ENCODE results near the gene TASP1. TPM values are rescaled to one million over a fixed set of nuclear protein-coding genes. Genes with fewer than 3 reads are reported as not detected.

TASP1 gene
- total and polyA plus RNA-seq, 4 donors = 2.5 to 10.0 (median 4.7) TPM

DNA sequence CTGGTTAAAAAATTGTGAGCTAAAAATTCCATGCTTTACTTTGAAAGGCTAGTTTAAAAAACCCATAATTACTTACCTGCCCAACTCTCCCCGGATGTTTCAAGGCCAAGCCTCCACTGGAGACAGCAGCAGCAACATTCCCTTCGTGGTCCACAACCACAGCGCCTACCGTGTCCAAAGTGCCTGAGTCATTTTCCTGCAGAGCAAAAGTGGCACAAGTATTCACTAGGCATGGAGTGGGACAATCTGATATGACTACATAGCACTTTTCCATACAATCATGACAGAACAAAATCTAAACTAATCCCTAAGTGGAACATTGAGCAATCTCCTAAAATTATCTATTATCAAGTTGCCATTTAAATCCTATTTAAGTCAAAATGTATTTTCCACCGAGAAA is 104.8 kb downstream of the TASP1 start (continued):
- TF ChIP-seq, protein P1, sequence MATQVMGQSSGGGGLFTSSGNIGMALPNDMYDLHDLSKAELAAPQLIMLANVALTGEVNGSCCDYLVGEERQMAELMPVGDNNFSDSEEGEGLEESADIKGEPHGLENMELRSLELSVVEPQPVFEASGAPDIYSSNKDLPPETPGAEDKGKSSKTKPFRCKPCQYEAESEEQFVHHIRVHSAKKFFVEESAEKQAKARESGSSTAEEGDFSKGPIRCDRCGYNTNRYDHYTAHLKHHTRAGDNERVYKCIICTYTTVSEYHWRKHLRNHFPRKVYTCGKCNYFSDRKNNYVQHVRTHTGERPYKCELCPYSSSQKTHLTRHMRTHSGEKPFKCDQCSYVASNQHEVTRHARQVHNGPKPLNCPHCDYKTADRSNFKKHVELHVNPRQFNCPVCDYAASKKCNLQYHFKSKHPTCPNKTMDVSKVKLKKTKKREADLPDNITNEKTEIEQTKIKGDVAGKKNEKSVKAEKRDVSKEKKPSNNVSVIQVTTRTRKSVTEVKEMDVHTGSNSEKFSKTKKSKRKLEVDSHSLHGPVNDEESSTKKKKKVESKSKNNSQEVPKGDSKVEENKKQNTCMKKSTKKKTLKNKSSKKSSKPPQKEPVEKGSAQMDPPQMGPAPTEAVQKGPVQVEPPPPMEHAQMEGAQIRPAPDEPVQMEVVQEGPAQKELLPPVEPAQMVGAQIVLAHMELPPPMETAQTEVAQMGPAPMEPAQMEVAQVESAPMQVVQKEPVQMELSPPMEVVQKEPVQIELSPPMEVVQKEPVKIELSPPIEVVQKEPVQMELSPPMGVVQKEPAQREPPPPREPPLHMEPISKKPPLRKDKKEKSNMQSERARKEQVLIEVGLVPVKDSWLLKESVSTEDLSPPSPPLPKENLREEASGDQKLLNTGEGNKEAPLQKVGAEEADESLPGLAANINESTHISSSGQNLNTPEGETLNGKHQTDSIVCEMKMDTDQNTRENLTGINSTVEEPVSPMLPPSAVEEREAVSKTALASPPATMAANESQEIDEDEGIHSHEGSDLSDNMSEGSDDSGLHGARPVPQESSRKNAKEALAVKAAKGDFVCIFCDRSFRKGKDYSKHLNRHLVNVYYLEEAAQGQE (IDR thresholded peaks at IDR 0.05) = no peak
- no peak for TF ChIP-seq FOXA1 (IDR thresholded peaks at IDR 0.05)

DNA sequence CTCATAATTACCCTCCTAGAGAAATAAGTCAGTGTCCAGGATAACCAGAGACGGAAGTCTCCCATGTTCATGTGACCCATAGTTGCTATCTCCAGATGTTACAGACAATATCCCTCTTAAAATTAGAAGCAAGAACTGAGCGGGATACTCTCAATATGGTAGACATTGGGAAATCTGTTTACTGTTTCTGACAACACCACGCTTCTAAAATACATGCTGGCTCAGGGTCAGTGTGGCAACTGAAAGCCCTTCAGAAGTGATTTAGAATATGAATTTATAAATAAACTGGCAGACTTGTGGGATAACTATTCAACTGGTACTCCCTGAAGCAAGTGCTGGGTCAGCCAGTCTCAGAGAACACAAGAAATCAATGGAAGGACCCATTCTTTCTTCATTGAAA is 108.6 kb downstream of the TASP1 start:
- Histone ChIP-seq H3K36me3 (ENCODE audit: control insufficient read depth in 4 of 4, insufficient read depth in 3 of 4, low read depth in 1 of 4, low read length in 3 of 4) (peaks cover 0 to 2% (median 0%) of the 10 kb centered on the region in 4 donors), H3K27ac (ENCODE audit: low read depth in 1 of 2, low read length in 2 of 2) (no peak overlapping the region)

DNA sequence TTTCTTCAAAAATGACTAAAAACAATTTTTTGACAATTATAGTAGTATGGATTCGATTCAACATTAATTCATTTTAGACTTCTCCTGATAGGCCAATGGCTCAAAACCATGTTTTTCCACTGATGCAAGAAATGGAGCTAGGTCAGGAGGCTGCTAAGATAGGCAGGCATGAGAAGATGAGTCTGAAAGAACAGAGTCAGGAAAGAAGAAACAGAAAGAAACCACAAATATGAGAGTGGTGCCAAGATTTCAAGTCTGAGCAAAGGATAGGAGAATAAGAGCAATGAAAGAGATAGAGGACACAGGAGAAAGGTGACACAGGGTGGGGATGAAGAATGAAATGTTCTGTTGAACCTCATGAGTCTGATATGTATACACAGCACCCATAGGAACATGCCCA is 112.2 kb downstream of the TASP1 start:
- WGBS = 96% methylated on average over 1 of the region's 1 CpG
- Histone ChIP-seq H3K4me3 (ENCODE audit: low read depth in 1 of 3, low read length in 3 of 3) (no peak overlapping the region), H3K9me3 (ENCODE audit: control insufficient read depth in 4 of 4, low read length in 3 of 4) (no peaks in the 10 kb centered on the region), H3K36me3 (ENCODE audit: control insufficient read depth in 4 of 4, insufficient read depth in 3 of 4, low read depth in 1 of 4, low read length in 3 of 4) (peaks cover 0 to 11% (median 3%) of the 10 kb centered on the region in 4 donors), H3K4me1 (ENCODE audit: control insufficient read depth in 4 of 4, insufficient read depth in 4 of 4, low read length in 3 of 4) (no peaks in the 10 kb centered on the region), H3K27me3 (ENCODE audit: control insufficient read depth in 4 of 4, insufficient read depth in 4 of 4, low read length in 3 of 4) (no peaks in the 10 kb centered on the region), H3K9ac (ENCODE audit: low read depth in 1 of 2, low read length in 2 of 2) (no peak overlapping the region), H3K27ac (ENCODE audit: low read depth in 1 of 2, low read length in 2 of 2) (no peak overlapping the region)
- DNase-seq (ENCODE audit: low spot score) = no peak
- TF ChIP-seq, protein P2, sequence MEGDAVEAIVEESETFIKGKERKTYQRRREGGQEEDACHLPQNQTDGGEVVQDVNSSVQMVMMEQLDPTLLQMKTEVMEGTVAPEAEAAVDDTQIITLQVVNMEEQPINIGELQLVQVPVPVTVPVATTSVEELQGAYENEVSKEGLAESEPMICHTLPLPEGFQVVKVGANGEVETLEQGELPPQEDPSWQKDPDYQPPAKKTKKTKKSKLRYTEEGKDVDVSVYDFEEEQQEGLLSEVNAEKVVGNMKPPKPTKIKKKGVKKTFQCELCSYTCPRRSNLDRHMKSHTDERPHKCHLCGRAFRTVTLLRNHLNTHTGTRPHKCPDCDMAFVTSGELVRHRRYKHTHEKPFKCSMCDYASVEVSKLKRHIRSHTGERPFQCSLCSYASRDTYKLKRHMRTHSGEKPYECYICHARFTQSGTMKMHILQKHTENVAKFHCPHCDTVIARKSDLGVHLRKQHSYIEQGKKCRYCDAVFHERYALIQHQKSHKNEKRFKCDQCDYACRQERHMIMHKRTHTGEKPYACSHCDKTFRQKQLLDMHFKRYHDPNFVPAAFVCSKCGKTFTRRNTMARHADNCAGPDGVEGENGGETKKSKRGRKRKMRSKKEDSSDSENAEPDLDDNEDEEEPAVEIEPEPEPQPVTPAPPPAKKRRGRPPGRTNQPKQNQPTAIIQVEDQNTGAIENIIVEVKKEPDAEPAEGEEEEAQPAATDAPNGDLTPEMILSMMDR (IDR thresholded peaks at IDR 0.05; ENCODE audit: low read depth, low read length, missing input control) = no peak
- TF ChIP-seq TAF1 (conservative IDR thresholded peaks at IDR 0.05) (no peak), FOXA2 (IDR thresholded peaks at IDR 0.05) (no peak)

More for the DNA sequence above, 108.6 kb downstream of the TASP1 start:
- H3K4me1 ChIP-seq (ENCODE audit: control insufficient read depth in 4 of 4, insufficient read depth in 4 of 4, low read length in 3 of 4) = peaks cover 0 to 4% (median 0%) of the 10 kb centered on the region in 4 donors
- TF ChIP-seq, protein P3, sequence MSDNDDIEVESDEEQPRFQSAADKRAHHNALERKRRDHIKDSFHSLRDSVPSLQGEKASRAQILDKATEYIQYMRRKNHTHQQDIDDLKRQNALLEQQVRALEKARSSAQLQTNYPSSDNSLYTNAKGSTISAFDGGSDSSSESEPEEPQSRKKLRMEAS (IDR thresholded peaks at IDR 0.05) = no peak
- TF ChIP-seq RXRA (IDR thresholded peaks at IDR 0.05) (no peak), FOXA1 (IDR thresholded peaks at IDR 0.05) (no peak), YY1 (IDR thresholded peaks at IDR 0.05) (no peak)
- TF ChIP-seq, protein P2 (IDR thresholded peaks at IDR 0.05; ENCODE audit: low read depth, low read length, missing input control) = no peak
- H3K9me3 ChIP-seq (ENCODE audit: control insufficient read depth in 4 of 4, low read length in 3 of 4) = no peaks in the 10 kb centered on the region
- 98% methylated on average over 3 of the region's 3 CpGs for WGBS
- H3K9ac ChIP-seq (ENCODE audit: low read depth in 1 of 2, low read length in 2 of 2) = no peak overlapping the region
- H3K27me3 ChIP-seq (ENCODE audit: control insufficient read depth in 4 of 4, insufficient read depth in 4 of 4, low read length in 3 of 4) = no peaks in the 10 kb centered on the region
- no peak overlapping the region for H3K4me3 ChIP-seq (ENCODE audit: low read depth in 1 of 3, low read length in 3 of 3)
- DNase-seq (ENCODE audit: low spot score) = no peak
